ENCODE measurements around the gene FDXR.

Gene FDXR

DNA sequence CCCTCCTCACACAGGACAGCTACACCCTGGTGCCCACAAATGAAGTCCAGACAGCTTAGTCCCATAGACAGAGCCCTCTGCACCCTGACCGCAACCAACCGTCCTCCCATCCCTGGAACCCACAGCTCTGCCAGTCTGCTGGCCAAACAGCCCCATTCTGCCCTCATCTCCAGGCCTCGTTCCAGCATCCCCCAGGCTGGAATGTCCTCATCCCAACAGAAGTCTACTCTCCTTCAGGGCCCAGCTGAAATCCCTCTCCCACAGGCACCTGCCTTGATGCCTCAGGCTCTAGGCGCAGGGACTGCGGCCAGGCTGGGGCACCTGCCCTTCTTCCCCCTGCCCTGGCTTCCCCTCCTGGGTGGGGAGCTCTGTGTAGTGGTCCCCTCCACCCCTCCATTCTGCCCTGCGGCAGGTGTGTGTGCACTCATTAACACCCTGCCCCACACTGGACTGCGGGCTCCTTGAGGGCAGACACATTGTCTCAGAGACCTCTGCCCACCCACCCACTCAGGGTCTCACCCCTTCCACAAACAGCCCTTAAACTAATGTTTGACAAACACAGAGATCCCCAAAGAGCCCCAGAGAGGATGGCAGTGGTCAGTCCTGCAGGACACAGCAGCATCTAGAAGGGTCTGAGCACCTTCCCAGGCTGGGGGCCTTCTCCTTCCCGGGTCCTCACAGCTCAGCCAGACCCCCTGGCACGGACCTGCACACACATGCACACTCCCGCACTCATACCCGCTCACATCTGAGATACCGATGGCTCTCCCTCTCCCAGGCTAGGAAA lies 13.9 kb downstream of the FDXR start:
- no peak for DNase-seq (ENCODE audit: low read depth in 2 of 2)

DNA sequence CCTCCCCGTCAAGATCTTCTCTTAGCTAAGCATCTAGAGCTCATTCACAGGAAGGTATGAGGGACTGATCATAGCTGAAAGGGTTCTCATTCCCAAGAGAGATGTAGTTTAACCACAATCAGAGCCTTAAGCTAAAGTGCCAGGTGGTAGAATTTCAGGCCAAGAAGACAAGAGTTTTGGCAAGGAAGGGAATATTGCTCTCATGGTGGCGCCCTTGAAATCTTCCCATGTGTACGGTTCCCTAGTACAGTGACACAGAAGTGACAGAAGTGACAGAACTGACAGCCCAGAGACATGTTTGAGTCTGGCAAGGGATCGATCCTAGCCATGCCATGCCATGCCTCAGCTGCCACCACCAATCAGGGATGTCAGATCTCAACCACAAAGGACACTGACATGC lies 15.6 kb downstream of the FDXR start:
- no peak for DNase-seq (ENCODE audit: low read depth in 2 of 2)

DNA sequence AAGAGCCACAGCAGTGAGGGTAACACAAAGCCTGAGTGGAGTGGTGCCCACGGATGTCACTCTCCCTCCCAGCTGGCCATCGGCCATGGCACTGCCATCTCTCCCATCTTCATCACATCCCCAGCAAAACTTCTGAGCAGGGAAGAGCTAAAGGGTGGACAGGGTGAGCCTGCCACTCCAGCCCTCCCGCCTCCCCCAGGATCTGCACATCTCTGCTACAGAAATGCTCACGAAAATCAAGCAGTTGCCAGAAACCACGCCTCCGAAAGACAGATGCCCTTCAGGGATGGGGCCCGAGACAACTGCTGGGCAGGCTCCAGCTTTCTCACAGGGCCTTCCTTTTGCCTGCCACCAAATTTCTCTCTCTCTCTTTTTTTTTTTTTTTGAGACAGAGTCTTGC lies 16.7 kb downstream of the FDXR start:
- no peak for DNase-seq (ENCODE audit: low read depth in 2 of 2)

DNA sequence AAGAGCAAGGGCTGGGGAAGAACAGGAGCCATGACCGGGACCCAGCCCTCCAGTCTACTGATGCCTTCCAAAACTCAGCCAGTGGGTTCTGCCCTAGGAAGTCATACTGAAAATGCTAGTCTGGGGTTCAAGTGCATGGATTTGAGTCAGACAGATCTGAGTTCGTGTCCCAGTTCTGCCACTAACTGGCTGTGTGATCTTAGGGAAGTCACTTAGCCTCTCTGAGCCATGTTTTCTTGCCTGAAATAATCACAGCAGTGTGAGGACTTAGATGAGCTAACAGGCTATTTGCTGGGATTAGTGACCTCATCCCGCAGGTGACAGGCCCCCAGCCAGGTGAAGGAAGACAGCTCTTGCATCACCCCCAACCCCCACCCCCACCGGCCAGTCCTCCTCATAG lies 17.5 kb downstream of the FDXR start:
- DNase-seq (ENCODE audit: low read depth in 2 of 2) = no peak

DNA sequence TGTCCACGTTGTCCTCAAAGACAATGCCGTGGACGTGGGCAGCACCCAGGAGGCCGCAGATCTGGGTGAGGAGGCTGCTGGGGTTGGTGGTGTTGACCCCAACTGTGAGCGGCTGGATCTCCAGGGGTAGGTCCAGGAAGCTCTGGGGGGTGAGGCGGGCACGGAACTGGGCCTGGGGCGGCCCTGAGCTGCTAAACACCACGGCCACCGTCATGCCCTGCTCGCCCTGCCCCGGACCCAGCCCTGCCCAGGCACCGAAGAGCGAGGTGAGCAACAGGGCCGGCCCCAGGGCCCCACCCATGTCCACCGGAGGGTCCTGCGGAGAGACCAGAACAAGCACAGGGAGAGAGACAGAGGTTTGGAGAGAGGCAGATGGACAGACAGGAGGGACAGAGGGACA lies 18.0 kb downstream of the FDXR start:
- no peak for DNase-seq (ENCODE audit: low read depth in 2 of 2)

DNA sequence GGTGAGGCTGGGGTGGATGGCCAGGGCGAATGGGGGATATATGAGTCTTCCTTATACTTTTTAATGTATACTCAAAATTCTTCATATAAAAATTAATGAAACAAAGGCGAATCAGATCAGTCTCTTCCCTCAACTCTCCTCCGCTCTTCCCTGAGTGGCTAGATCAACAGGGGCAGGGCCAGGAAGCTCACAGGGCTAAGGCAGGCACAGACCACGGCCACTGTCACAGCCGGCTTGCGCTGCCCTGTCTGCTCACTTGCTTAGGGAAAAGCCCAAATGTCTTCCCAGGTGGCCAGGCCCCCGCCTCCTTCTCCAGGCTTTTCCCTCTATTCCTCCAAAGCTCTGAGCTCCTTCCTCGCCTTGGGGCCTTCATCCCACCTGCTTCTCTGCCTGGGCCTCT lies 19.1 kb downstream of the FDXR start:
- no peak for DNase-seq (ENCODE audit: low read depth in 2 of 2)

DNA sequence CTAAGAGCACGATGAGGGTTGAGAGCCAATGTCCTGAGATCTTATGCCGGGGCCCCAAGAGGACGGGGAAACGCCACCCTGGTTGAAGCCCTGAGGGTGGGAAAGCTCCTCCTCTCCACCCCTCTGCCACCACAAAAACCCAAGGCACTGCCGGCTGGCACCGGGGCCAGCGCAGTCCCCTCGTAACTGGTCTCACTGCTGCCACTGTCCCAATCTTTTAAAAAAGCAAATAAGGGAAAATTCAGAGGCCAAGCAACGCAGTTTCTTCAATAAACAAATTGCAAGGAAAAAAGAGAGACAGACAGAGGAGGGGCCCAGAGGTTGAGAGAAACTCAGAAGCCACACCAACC lies 19.8 kb downstream of the FDXR start:
- DNase-seq (ENCODE audit: low read depth in 2 of 2) = no peak

DNA sequence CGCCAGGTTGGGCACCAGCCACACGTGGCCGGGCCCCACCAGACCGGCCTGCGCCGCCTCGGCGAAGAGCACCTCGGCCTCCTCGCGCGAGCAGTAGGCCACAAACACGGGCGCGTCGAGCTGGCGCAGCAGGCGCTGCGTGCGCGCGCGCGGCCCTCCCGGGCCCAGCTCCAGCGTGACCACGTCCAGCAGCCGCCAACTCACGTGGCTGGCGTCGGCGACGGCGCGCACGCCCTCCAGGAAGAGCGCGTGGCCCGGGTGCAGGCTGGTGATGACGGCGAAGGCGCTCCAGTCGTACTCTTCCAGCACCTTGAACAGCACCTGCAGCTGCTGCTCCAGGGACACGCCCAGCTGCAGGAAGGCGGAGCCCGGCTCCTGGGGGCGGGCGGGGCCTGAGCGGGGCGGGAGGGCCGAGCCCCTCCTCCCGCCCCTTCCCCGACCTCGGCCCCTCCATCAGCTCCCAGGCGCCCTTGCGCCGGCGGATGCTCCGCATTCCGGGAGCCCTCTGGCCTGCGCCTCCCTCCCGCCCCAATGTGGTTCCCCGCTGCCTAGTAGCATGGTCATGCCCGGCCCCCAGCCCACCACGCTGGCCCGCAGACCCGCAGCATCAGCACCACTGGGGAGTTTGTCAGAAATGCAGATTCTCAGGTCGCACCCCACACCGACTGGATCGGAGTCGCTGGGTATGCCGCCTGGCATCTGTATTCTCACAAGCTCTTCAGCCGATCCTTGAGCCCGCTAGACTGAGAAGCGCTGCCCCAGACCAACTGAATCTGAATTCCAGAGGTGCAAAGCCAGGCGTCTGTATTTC lies 20.4 kb downstream of the FDXR start:
- peak; percentile 38 to 47 for DNase-seq (ENCODE audit: low read depth in 2 of 2)

DNA sequence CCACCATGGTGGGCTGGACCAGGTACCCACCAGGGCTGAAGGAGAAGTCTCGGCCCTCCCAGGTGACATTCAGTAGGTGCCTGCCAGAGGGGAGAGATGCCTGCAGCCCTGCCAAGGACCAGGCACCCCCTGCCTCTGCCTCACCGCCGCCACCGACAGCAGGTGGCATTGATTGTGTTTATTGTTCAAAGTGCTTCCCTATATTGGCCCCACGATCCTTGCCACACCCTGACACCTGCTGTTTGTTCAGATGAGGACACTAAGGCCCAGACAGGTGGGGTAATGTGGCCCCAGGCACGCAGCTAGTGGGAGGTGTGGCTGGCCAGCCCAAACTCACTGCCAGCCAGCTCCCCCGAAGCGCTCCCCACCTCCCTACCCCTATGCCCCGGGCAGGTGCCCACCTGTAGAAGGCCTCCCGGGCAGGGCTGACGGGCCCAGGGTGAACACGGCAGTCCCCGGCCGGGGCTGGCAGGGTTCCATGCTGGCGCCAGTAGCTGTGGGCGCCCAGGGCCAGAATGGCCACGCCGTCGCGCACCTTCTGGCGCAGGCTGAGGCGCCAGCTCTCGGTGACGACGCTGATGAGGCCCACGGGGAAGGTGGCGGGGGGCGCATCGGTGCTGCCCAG lies 21.1 kb downstream of the FDXR start:
- no peak for DNase-seq (ENCODE audit: low read depth in 2 of 2)

DNA sequence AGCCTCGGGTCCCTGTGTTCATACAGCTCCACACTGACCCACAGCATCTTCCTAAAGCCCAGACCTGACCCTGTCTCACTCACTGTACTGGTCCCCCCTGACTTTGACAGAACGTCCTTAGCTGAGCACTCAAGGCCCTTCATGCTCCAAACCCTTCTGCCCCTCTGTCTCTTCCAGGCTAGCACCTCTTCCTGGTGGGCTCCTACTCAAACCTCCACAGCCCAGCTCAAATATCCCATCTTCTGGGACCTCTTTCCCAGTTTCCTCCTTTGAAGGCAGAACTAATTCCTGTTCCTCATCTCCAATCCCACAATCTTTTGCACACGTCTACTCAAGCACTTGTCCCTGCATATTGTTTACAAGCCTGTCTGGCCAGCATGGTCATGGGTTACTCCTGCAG lies 21.9 kb downstream of the FDXR start:
- DNase-seq (ENCODE audit: low read depth in 2 of 2) = no peak

DNA sequence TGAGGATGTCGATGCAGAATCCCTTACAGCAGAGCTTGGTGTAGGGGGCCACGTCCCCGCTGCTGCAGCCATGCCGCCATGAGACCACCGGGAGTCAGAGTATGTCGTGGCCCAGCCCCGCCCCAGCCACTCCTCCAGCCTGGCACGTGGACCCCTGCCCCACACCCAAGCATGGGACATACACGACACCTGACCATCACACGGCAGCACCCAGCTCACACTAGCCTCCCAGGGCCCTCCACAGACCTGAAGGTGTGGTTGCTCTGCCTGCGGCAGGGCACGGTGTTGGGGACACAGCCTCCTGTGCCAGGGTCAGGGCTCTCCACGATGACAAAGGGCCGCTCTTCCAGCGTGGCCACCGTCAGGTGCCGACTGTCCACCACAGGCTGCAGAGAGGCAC lies 22.5 kb downstream of the FDXR start:
- DNase-seq (ENCODE audit: low read depth in 2 of 2) = no peak

DNA sequence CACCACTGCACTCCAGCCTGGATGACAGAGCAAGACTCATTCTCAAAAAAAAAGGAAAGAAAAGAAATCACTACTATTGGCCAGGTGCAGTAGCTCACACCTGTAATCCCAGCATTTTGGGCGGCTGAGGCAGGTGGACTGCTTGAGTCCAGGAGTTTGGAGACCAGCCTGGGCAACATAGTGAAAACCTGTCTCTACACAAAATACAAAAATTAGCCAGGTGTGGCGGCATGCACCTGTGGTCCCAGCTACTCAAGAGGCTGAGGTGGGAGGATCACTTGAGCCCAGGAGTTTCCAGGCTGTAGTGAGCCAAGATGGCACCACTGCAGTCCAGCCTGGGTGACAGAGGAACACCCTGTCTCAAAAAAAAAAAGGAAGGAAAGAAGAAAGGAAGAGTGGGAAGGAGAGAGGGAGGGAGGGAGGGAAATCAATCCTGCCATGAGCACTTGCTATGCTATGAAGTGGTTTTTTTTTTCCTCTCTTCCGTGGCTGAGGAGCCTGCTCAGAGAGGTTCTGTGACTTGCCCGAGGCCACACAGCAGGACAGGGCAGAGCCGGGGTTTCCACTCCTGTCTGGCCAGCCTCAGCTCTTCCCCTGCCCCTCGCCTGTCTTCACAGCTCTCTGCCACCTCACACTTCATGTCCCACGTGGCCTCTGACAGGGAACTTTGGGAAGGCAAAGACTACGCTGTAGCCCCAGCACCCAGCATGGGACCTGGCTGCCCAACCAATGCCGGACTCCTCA lies 24.0 kb downstream of the FDXR start:
- no peak for DNase-seq (ENCODE audit: low read depth in 2 of 2)

DNA sequence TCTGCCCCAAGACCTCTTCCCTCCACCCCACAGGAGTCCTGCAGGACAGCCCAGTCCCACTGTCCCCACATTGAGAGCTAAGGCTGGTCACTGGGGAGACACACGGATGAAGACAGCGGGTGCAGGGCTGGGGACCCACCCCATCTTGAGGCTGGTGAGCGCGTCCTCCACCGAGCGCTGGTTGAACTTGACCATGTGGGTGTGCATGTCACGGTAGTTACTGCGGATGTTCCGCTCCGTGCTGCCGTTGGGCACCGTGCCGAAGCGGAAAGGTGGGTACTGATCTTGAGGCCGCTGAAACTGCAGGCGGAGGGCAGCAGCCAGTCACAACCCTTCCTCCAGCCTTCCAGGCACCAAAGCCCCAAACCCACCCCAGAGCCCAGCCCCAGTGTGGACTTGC lies 26.2 kb downstream of the FDXR start:
- DNase-seq (ENCODE audit: low read depth in 2 of 2) = no peak

DNA sequence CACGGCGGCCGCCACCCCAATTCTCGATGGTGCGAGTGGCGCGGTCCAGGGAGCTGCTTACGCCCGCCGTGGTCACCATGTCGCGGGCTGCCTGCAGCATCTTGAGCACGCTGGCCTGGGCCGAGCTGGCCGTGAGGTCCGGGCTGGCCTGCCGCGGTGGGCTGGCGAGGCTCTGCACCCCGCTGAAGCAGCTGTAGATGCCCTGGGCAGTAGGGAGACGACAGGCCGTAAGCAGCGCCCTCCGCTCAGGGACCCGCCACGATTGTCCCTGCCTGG lies 29.5 kb downstream of the FDXR start:
- DNase-seq (ENCODE audit: low read depth in 2 of 2) = no peak

DNA sequence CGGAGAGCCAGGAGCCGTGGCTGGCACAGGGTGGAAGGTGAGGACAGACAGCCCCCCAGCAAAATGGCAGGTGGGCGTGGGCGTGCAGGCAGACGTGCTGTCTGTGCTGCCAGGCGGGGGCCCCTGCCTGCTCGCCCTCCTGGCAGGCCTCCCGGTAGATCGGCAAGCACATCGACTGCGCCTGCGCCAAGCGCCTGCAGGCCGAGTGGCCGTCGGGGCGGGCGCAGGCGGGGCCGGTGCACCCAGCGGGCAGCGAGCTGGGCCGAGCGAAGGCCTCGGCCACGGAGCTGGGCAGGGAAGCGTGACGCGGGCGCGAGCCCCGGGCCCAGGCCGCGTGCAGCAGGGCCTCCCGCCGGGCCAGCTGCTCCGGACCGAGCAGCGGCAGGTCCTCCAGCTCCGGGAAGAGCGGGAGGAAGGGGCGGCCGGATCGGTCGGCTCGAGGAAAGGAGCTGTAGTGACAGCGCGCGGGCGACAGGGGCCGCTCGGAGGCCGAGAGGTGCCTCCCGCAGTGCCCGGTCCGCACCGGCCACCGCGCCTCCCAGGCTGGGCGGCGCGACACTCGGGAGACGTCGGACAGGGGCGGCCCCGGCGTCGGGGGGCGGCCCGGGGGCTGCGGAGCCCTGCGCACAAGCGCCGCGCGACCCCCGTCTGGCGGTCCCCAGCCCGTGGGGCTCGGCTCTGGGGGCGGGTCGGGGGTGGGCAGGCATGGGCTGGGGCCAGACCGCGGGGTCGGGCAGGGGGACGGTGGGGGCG lies 30.0 kb downstream of the FDXR start:
- DNase-seq (ENCODE audit: low read depth in 2 of 2) = no peak

DNA sequence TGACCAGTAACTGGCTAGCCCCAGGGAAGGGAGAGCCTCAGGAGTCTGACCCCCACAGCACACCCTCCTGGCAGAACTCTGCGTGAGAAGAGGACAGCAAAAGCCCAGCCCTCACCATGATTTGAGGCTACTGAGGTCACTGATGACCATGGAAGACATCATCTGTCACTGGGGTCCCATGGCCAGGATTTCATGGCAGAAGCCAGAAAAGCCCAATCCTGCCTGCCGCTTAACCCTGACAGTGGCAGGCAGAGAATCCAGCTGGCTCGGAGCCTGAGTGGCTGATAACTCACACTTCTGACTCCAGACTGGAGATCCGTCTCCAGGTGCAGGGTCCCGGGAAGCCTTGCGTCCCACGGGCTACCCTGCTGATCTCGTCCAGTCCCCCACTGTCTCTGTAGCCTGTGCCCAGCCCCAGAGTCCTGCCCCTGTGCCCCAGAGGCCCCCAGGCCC lies 30.6 kb downstream of the FDXR start:
- no peak for DNase-seq (ENCODE audit: low read depth in 2 of 2)

DNA sequence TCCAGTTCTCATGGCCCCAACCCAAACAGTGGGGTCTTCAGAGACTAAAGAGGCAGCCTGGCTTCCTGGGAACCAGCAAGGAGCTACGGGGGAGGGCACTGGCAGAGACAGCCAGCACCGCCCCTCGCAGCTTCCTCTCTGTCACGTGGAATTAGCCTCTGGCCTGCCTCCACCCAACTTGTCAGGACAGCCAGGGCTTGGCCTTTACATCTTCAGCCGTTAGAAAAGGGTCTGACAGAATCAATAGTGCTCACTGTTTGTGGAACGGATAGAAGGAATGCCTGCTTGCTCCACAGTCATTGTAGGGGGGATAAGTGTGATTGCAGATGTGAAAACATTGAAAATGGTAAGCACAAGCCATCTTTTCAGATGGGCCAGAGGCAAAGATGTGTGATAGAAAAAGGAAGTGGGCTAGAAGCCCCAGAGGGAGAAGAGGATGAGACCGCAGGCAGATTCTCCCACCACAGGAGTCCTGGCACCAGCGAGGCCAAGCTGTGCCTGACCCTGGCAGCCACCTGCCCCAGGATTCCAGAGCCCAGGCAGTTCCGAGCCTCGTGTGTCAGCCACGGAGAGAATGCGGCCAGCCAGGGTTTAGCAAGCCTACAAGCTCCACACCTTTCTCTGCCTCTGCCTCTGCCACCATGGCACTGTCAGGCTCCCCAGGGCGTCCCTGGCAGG lies 31.7 kb downstream of the FDXR start:
- no peak for DNase-seq (ENCODE audit: low read depth in 2 of 2)

DNA sequence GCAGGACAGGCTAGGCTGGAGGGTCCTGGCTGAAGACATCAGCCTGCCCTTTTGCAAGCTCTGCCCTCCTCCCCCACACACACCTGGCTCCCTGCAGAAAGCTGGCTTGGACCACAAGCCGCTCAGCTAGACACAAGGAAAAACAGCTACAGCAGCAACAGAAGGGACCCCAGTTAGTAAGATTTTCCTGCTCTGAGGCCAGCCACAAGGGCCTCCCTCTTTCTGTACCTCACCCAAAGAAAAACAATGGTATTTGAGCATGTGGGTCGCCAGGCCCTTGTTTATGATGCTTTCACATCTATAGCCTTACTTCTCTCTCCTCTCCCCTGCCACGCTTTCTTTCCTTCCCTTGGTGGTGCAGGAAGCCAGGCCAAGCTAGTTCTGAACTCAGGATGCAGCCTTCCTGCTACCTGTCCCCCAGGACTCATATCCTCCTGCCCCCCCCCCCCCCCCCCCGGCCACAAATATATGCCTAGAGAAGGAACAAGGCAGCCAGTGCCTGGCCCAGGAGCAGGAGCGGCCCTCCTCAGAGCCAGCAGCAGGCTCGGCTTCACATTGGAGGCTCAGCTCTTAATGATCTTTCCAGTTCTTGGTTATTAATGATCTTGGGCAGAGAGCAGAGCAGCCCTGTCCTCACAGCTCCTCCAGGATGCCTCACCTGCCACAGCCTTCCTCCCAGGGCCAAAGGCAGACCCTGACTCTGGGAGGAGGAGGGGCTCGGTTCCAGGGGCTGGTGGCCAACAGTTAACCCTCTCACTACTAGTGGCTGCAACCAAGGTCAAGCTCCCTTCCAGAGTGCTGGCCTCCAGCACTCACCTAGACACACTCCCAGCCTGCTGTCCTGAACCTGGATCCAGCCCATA lies 32.6 kb downstream of the FDXR start:
- no peak for DNase-seq (ENCODE audit: low read depth in 2 of 2)

DNA sequence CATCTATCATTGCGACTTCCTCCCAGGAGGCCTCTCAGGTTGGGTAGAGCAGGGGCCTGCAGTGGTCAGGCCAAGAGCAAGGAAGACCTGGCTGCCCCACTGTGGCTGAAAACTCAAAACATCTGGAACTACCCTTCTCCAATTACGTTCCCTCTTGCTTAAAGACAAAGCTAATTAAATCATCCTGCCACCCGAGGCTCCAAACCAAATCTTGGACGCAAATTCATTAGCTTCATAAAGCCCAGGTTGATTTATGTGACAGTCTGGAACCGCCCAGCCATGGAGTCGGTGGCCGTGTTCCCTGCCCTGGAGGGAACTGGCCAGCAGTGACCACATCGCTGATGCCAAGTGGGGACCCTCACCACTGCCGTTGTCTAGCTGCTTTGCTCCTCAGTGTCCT lies 34.5 kb downstream of the FDXR start:
- DNase-seq (ENCODE audit: low read depth in 2 of 2) = no peak
